ENCODE data around the gene SPTBN1.

Gene SPTBN1

GRCh38 chr2:54636415-54637139, 180.4 kb downstream of the SPTBN1 start:
- DNase-seq (ENCODE audit: low read depth, low spot score), result no peak
- no peak overlapping the region for H3K27ac ChIP-seq

GRCh38 chr2:54638103-54638502, 182.0 kb downstream of the SPTBN1 start:
- DNase-seq (ENCODE audit: low read depth, low spot score), result no peak
- no peak overlapping the region for H3K27ac ChIP-seq

- peak overlapping the region; percentile 4 for H3K27ac ChIP-seq
- DNase-seq (ENCODE audit: low read depth, low spot score), result no peak
Observed at GRCh38 chr2:54638774-54639187, 182.7 kb downstream of the SPTBN1 start.

- H3K27ac ChIP-seq, result peak overlapping the region; percentile 4
- no peak for DNase-seq (ENCODE audit: low read depth, low spot score)
Observed at GRCh38 chr2:54639609-54640008, 183.5 kb downstream of the SPTBN1 start.

- no peak overlapping the region for H3K27ac ChIP-seq
- DNase-seq (ENCODE audit: low read depth, low spot score), result no peak
Observed at GRCh38 chr2:54640834-54641540, 184.9 kb downstream of the SPTBN1 start.

GRCh38 chr2:54641988-54642387, 185.9 kb downstream of the SPTBN1 start:
- H3K27ac ChIP-seq, result no peak overlapping the region
- no peak for DNase-seq (ENCODE audit: low read depth, low spot score)

- DNase-seq (ENCODE audit: low read depth, low spot score), result no peak
- no peak overlapping the region for H3K27ac ChIP-seq
Observed at GRCh38 chr2:54642677-54643430, 186.7 kb downstream of the SPTBN1 start.

GRCh38 chr2:54644236-54644635, 188.1 kb downstream of the SPTBN1 start:
- no peak overlapping the region for H3K27ac ChIP-seq
- DNase-seq (ENCODE audit: low read depth, low spot score), result no peak

GRCh38 chr2:54646170-54646927, 190.2 kb downstream of the SPTBN1 start:
- no peak for DNase-seq (ENCODE audit: low read depth, low spot score)
- no peak overlapping the region for H3K27ac ChIP-seq

GRCh38 chr2:54648256-54648655, 192.1 kb downstream of the SPTBN1 start:
- no peak for DNase-seq (ENCODE audit: low read depth, low spot score)
- no peak overlapping the region for H3K27ac ChIP-seq

GRCh38 chr2:54649191-54649590, 193.1 kb downstream of the SPTBN1 start:
- DNase-seq (ENCODE audit: low read depth, low spot score), result no peak
- no peak overlapping the region for H3K27ac ChIP-seq

GRCh38 chr2:54649633-54650032, 193.5 kb downstream of the SPTBN1 start:
- no peak overlapping the region for H3K27ac ChIP-seq
- DNase-seq (ENCODE audit: low read depth, low spot score), result no peak

- no peak overlapping the region for H3K27ac ChIP-seq
- no peak for DNase-seq (ENCODE audit: low read depth, low spot score)
Observed at GRCh38 chr2:54650612-54651011, 194.5 kb downstream of the SPTBN1 start.

- DNase-seq (ENCODE audit: low read depth, low spot score), result no peak
- H3K27ac ChIP-seq, result no peak overlapping the region
Observed at GRCh38 chr2:54651291-54651690, 195.2 kb downstream of the SPTBN1 start.

- no peak for DNase-seq (ENCODE audit: low read depth, low spot score)
- no peak overlapping the region for H3K27ac ChIP-seq
Observed at GRCh38 chr2:54652540-54652939, 196.4 kb downstream of the SPTBN1 start.

- no peak for DNase-seq (ENCODE audit: low read depth, low spot score)
- no peak overlapping the region for H3K27ac ChIP-seq
Observed at GRCh38 chr2:54653572-54654204, 197.6 kb downstream of the SPTBN1 start.

- H3K27ac ChIP-seq, result no peak overlapping the region
- no peak for DNase-seq (ENCODE audit: low read depth, low spot score)
Observed at GRCh38 chr2:54655046-54655809, 199.1 kb downstream of the SPTBN1 start.

- no peak overlapping the region for H3K27ac ChIP-seq
- no peak for DNase-seq (ENCODE audit: low read depth, low spot score)
Observed at GRCh38 chr2:54656863-54657262, 200.7 kb downstream of the SPTBN1 start.

GRCh38 chr2:54657664-54658083, 201.5 kb downstream of the SPTBN1 start:
- DNase-seq (ENCODE audit: low read depth, low spot score), result no peak
- no peak overlapping the region for H3K27ac ChIP-seq
